Neural crest cell (in vitro differentiated cells): ENCODE data around the gene APH1B. TPM values are rescaled to one million over a fixed set of nuclear protein-coding genes. Genes with fewer than 3 reads are reported as not detected.

Experiments used
- DNase-seq: peaks from one replicate; pipeline ENCODE4 v3.0.0; 2021; ENCODE audit warnings: low read depth, mixed read lengths, low spot score
- H3K27ac Mint-ChIP-seq: one replicate; pipeline ENCODE4 v1.8.0; 2021; ENCODE audit warnings: mild to moderate bottlenecking, mixed read lengths; ENCODE audit not compliant: unreplicated experiment
- H3K27me3 Mint-ChIP-seq: 2 replicates; pipeline ENCODE4 v1.8.0; 2021; ENCODE audit warnings: low read depth, mild to moderate bottlenecking, mixed read lengths
- H3K36me3 Mint-ChIP-seq: 2 replicates; pipeline ENCODE4 v1.8.0; 2021; ENCODE audit warnings: low read depth, mild to moderate bottlenecking, mixed read lengths
- H3K4me1 Mint-ChIP-seq: 2 replicates; pipeline ENCODE4 v1.8.0; 2021; ENCODE audit warnings: mixed read lengths
- H3K4me3 Mint-ChIP-seq: one replicate; pipeline ENCODE4 v1.8.0; 2021; ENCODE audit warnings: mild to moderate bottlenecking, mixed read lengths
- H3K9me3 Mint-ChIP-seq: 2 replicates; pipeline ENCODE4 v1.8.0; 2021; ENCODE audit warnings: mixed read lengths
- CTCF ChIP-seq: fragments of 200-600 bp; sonication (generic); conservative IDR thresholded peaks from 2 replicates; pipeline ENCODE4 v1.5.0; 2021; ENCODE audit warnings: antibody characterized with exemption, mild to moderate bottlenecking
- long read RNA-seq: library from polyadenylated mRNA; unstranded; transcript quantifications from one replicate; pipeline ENCODE4 v2.0.0, GENCODE V29; 2020
- total RNA-seq: library from RNA; stranded (reverse); gene quantifications from 2 replicates; pipeline ENCODE4 v1.2.1, GENCODE V29; 2021

The APH1B gene
- total RNA-seq: 18.1 and 18.5 TPM in 2 replicates
- long read RNA-seq, full-length matches to known transcripts: 7 of 14 reads
- long read RNA-seq, partial matches to known transcripts: 2 of 14 reads
- long read RNA-seq, other reads (novel, unspliced or antisense): 5 of 14 reads

DNA sequence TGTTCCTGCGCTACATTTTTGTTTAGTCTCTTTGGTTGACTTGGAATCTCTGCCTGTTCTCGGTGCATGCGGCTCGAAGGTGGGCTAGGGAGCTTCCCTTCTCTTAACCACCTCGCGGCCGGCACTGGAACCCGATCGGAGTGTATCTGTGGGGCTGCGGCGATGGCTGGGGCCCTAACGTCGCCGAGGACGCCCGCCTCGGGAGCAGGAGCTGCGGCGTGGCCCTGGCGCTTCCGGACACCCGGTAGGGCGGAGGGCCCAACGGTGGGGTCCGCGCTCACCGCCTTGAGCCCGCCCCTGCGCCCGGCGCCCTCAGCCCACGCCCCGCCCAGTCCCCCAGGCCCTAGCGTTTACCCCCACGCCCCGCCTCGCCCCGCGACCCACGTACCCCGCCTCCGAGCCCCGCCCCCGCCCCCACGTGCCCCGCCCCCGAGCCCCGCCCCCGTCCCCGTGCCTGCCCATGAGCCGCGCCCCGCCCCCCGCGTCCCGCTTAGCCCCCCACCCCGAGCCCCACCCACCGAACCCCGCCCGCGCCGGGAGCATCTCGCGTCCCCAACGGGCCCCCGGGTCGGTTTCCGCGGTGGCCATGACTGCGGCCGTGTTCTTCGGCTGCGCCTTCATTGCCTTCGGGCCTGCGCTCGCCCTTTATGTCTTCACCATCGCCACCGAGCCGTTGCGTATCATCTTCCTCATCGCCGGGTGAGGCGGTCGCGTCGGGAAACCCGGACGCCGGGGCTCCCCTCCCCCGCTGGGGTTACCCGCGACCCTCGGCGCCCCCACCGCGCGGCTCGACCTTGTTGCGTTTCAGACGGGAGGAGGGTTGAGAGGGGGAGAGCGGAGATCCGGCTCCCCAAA lies at the start of gene APH1B:
Gene APH1B (plus strand): TSS at position 568 of the 855 bp plus-strand sequence. CDS start 19 bp downstream, at position 587.
- peak within 1 kb of the TSS; percentile 97 for H3K27ac Mint-ChIP-seq
- peaks cover 4% of the 10 kb centered on the region for H3K9me3 Mint-ChIP-seq
- peak; percentile 72 for DNase-seq
- peaks cover 8% of the 10 kb centered on the region for H3K36me3 Mint-ChIP-seq
- peak; percentile 23 for TF ChIP-seq CTCF
- peaks cover 32% of the 10 kb centered on the region for H3K4me1 Mint-ChIP-seq
- no peaks in the 10 kb centered on the region for H3K27me3 Mint-ChIP-seq
- peak within 1 kb of the TSS; percentile 97 for H3K4me3 Mint-ChIP-seq

- peaks cover 36% of the 10 kb centered on the region for H3K4me1 Mint-ChIP-seq
- no peaks in the 10 kb centered on the region for H3K9me3 Mint-ChIP-seq
- H3K4me3 Mint-ChIP-seq: no peak overlapping the region
- no peak for DNase-seq
- TF ChIP-seq CTCF: no peak
- H3K36me3 Mint-ChIP-seq: no peaks in the 10 kb centered on the region
- H3K27ac Mint-ChIP-seq: peak overlapping the region; percentile 86
- H3K27me3 Mint-ChIP-seq: no peaks in the 10 kb centered on the region
These were observed 49.7 kb upstream of the APH1B start for GRCh38 chr15:63227689-63228088.

DNA sequence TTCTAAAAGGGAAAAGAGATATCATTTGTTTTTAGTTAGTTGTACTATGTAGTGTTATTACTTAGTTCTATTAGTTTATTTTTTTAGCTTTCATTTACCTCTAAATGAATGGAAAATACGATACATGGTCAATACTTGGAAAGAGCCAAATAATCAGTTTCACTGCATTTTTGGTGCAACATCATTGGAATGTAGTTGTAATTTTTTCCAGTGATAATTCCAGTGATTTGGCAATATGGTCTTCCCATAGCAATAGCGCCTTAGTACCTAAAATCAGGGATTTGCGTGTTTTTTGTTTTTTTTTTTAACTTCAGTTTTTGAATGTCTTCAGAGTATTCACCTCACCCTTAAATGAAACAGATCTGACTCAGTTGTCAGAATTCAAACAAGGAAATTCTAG lies 46.2 kb upstream of the APH1B start:
- H3K27ac Mint-ChIP-seq: peak overlapping the region; percentile 36

DNA sequence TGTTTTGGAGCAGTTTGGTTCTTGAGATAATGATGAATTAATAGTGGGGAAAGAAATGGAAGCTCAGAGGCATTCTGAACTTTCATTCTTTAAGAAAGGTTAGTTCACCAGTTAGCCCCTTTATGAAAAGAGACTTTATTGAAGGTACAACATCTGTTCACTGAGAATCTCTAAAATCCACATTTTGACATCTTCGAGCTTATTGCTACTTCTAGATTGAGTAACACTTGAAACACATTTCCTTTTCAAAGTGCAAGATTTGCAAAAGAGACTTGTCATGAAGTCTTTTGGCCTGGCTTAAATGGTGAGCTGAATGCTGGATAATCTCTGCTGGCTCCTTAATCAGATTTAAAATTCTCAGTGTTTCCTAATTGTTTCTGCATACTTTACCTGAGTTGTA lies 45.7 kb upstream of the APH1B start:
- Mint-ChIP-seq H3K27ac (peak overlapping the region; percentile 36), H3K36me3 (no peaks in the 10 kb centered on the region), H3K27me3 (no peaks in the 10 kb centered on the region), H3K4me3 (no peak overlapping the region), H3K9me3 (no peaks in the 10 kb centered on the region), H3K4me1 (peaks cover 46% of the 10 kb centered on the region)
- TF ChIP-seq CTCF: no peak
- no peak for DNase-seq

More for the DNA sequence above, 46.2 kb upstream of the APH1B start:
- Mint-ChIP-seq H3K4me1 (peaks cover 49% of the 10 kb centered on the region), H3K4me3 (no peak overlapping the region), H3K27me3 (no peaks in the 10 kb centered on the region), H3K9me3 (no peaks in the 10 kb centered on the region), H3K36me3 (no peaks in the 10 kb centered on the region)
- no peak for DNase-seq
- TF ChIP-seq CTCF: no peak

GRCh38 chr15:63232405-63232804 lies 45.0 kb upstream of the APH1B start:
- no peak overlapping the region for H3K27ac Mint-ChIP-seq
- no peak for DNase-seq

More at GRCh38 chr15:63232405-63232804, 45.0 kb upstream of the APH1B start:
- peaks cover 6% of the 10 kb centered on the region for H3K36me3 Mint-ChIP-seq
- no peaks in the 10 kb centered on the region for H3K27me3 Mint-ChIP-seq
- peaks cover 5% of the 10 kb centered on the region for H3K9me3 Mint-ChIP-seq
- TF ChIP-seq CTCF: no peak
- H3K4me3 Mint-ChIP-seq: no peak overlapping the region
- peaks cover 46% of the 10 kb centered on the region for H3K4me1 Mint-ChIP-seq
